HG03521 (cell line): ENCODE data around the gene MYO15B.
"Not testable (repeated sequence)": the region's sequence is repeated elsewhere in the genome, so short reads cannot be mapped to it uniquely, and the experiment has no call there.

ENCODE experiments used
- ATAC-seq: cut with Tn5 transposase; IDR thresholded peaks from one replicate; pipeline ENCODE4 v1.9.1; 2021; ENCODE audit warnings: mild to moderate bottlenecking, moderate library complexity; ENCODE audit not compliant: unreplicated experiment

The MYO15B gene

GRCh38 chr17:75637143-75637538 is 49.5 kb downstream of the MYO15B start:
- ATAC-seq = no peak

GRCh38 chr17:75637551-75637950 is 50.0 kb downstream of the MYO15B start:
- ATAC-seq = no peak

DNA sequence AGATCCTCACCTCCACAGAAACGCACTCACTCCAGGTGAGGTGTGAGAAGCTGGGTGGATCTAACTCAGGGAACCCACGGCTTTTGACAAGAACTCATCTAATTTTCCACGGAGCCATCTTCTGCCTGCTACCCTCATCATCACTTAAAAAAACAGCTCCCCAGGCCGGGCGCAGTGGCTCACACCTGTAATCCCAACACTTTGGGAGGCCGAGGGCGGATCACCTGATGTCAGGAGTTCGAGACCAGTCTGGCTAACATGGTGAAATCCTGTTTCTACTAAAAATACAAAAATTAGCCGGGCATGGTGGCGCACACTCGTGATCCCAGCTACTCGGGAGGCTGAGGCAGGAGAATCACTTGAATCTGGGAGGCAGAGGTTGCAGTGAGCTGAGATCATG is 50.4 kb downstream of the MYO15B start:
- ATAC-seq = not testable (repeated sequence)

GRCh38 chr17:75638893-75639292 is 51.3 kb downstream of the MYO15B start:
- no peak for ATAC-seq

DNA sequence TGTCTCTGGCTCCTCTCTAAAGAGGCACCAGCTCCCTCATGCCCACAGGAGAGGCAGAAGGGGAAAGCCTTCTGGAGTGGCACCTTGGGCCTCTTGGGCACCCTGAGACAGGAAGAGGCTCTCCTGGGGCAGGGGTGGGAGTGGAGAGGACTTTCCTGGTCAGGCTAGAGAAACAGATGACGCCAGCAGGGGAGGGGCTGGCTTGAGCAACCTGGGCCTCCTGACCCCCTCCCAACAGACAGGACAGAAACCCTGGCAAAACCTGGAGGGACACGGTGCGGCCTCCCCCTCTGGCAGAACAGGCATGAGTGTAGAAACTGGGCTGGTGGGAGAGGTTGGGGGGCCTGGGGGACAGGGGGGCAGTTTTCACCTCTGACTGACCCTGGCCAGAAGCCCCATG is 51.7 kb downstream of the MYO15B start:
- no peak for ATAC-seq

DNA sequence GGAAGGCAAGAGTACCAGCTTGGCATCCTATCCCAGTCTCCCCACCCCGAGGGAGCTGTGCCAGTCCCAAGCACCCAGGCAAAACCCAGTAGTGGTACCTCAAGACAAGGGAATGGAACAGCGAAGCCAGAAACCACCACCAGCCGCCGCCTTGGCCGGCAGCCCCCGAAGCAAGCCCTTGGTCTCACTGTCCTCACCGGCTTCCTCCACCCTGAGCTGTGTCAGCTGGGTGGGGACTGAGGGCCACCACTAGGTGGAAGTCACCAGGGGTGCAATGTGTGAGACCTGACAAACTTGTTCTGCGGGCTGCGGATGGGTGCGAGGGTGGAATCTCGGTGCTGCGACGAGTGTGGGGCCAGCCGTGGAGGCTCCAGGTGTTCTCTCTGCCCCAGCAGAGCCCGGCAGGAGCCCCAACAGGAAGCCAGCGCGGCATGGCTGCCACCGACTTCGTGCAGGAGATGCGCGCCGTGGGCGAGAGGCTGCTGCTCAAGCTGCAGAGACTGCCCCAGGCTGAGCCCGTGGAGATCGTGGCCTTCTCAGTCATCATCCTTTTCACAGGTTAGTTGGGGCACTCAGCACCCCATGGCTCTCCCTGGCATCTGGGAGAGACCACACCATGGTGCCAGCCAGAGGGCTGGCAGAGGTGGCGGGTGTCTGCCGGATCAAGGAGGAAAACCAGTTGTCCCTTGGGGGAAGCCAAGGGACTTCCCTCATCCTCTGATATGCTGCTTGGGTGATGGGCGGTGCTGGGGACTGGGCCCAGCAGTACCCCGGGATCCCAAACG is 52.4 kb downstream of the MYO15B start:
- no peak for ATAC-seq

- ATAC-seq = no peak
Observed at GRCh38 chr17:75640556-75641119, 53.0 kb downstream of the MYO15B start.

DNA sequence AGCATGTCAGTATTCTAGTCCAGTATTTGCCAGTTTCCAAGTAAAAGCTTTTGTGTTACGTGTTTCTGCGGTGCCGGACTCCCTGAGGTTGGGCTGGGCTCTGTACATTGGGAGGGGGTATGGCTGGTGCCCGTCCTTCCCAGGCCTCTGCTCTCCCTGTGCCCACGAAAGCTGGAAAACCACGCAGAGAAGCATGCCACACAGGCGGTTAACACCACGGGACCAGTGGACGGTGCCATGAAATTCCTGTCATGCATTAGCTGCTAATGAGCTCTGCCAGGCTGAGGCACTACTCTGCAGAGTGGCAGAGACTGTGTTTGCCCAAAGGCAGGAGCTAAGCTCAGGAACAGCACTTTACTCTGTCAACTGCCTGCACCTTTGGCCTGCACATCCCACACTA is 53.7 kb downstream of the MYO15B start:
- ATAC-seq = no peak

DNA sequence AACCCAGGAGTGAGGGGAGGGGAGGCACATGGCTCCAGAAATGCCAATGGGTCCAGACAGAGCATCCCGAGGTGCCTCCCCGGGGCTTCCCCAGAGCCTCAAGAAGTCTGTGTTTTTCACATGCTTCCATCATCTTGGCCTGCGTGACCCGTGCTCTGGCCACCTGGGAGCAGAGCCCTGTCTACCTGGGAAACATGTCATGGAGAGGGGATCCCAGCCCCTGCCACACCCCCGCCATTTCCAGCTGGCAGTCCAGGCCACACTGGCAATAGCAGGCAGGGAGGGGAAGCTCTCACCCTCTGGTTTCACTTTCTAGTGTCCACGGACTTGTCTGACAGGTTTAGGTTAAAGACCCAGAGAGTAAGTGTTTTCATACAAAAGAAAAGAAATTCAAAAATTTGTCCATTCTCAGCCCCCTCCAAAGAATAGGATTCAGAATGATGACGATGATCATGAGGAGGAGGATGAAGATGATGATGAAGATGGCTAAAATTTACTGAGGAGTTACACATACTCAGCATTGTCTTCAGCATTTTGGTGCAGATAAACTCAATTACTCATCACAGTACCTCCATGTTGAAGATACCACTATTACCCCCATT is 54.7 kb downstream of the MYO15B start:
- no peak for ATAC-seq

GRCh38 chr17:75642784-75643642 is 55.4 kb downstream of the MYO15B start:
- no peak for ATAC-seq

GRCh38 chr17:75643643-75644017 is 56.0 kb downstream of the MYO15B start:
- ATAC-seq = no peak

- no peak for ATAC-seq
Observed at GRCh38 chr17:75645501-75645888, 57.9 kb downstream of the MYO15B start.

DNA sequence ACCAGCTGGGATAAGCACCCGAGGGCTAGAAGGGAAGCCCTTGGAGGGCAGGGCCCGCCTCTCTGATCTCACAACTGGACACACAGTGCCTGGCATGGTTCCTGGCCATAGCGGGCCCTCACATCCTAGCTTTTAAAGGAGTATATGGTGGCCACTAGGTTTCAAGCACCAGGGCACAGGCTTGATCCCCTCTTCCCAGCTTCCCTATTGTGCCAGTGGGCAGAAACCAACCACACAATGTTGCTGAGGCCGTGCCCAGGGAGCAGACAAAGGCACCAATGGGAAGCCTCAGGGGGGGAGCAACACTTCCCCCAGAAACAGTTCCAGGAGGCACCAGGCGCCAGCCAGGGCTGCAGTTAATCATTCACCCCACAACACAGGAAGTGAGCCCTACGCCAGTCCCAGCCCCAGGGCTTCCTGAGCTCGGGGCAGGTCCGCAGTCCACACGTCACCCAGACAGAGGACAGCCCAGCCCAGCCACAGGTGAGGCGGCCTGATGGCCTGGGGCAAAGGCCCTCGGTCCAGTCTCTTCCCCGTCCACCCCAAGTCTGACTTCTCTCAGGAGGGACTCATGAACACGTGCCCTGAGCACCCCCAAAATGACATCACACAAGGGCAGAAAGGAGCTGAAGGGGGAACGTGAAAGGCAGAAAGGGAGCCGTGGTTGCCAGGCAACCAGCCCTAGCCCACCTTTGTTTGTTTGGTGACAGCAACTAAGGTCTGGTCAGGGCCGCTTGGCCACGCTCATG is 58.5 kb downstream of the MYO15B start:
- ATAC-seq = peak; percentile 76

DNA sequence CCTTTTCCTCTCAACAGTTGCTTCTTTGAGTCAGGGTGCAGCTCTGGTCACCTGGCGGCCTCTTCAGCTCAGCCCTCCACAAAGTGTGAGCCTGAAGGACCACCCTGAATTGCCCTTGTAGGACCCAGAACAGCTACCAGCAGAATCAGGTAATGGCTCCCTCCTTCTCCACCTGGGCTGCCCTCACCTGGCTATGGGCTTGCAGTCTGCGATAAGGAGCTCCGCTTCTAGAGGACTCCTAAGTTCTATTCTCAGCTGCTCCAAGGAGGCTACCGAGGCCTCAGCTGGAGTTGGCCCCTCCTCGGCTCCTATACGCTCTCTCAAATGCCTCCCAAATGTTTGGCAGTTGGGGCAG is 59.0 kb downstream of the MYO15B start:
- no peak for ATAC-seq

- no peak for ATAC-seq
Observed at GRCh38 chr17:75647061-75647460, 59.5 kb downstream of the MYO15B start.

- ATAC-seq = no peak
Observed at GRCh38 chr17:75647921-75648320, 60.3 kb downstream of the MYO15B start.

DNA sequence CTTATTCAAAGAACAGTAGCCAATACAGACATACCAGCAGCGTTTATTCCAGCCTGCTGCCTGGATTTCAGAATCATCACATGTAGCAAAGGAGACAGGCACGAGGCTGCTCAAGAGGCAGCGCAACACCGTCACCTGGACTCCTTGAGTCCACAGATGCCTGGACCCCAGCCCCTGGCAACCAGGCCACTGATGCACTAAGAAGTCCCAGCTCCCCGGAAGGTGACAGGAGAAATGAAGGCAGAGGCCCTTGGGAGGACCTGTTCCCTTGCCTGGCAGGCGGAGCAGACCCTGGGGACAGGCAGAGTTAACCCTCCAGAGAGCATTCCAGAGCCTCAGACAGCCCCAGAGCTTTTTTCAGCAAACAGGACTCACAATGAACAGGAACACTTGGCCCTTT is 62.1 kb downstream of the MYO15B start:
- ATAC-seq = no peak

- no peak for ATAC-seq
Observed at GRCh38 chr17:75650874-75651273, 63.3 kb downstream of the MYO15B start.

DNA sequence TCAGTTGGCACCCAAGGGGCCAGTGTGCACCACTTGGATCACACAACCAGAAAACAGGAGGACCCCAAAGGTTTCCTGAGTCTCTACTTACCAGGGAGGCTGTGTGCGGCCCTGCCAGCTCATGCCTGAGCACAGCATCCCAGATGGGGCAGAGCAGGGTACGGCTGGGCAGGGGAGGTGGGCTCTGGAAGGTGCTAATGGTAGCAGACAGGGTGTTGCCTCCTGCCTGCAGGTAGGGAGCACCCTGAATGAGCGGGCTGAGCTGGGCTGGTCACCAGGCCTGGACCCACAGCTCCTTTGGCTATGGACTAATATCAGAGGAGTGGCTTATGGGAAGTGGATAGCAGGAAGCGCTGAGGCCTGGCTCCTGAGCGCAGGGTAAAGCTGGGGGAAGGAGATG is 64.7 kb downstream of the MYO15B start:
- ATAC-seq = no peak

GRCh38 chr17:75652934-75653549 is 65.4 kb downstream of the MYO15B start:
- no peak for ATAC-seq
